Measurements from ENCODE around the gene BCAS1. TPM values are rescaled to one million over a fixed set of nuclear protein-coding genes. Genes with fewer than 3 reads are reported as not detected.

BCAS1 gene
- total RNA-seq, 1 donor from 2014 or later: 10.7 TPM

GRCh38 chr20:54041336-54041735 lies 29.1 kb downstream of the BCAS1 start:
- TF ChIP-seq CTCF (conservative IDR thresholded peaks at IDR 0.05): no peak
- no peaks in the 10 kb centered on the region for H3K9me3 Mint-ChIP-seq
- no peak overlapping the region for H3K4me3 Mint-ChIP-seq
- no peaks in the 10 kb centered on the region for H3K36me3 Mint-ChIP-seq
- no peak for DNase-seq (ENCODE audit: extremely low spot score, unreplicated experiment)
- H3K27me3 Mint-ChIP-seq: no peaks in the 10 kb centered on the region
- no peaks in the 10 kb centered on the region for H3K4me1 Mint-ChIP-seq (ENCODE audit: unreplicated experiment)
- no peak overlapping the region for H3K27ac Mint-ChIP-seq

GRCh38 chr20:54040531-54040930 lies 29.9 kb downstream of the BCAS1 start:
- H3K36me3 Mint-ChIP-seq: no peaks in the 10 kb centered on the region
- no peak for TF ChIP-seq CTCF (conservative IDR thresholded peaks at IDR 0.05)
- no peak overlapping the region for H3K27ac Mint-ChIP-seq
- no peaks in the 10 kb centered on the region for H3K4me1 Mint-ChIP-seq (ENCODE audit: unreplicated experiment)
- no peak for DNase-seq (ENCODE audit: extremely low spot score, unreplicated experiment)
- no peaks in the 10 kb centered on the region for H3K9me3 Mint-ChIP-seq
- H3K4me3 Mint-ChIP-seq: no peak overlapping the region
- H3K27me3 Mint-ChIP-seq: no peaks in the 10 kb centered on the region

GRCh38 chr20:54038961-54039360 lies 31.4 kb downstream of the BCAS1 start:
- no peak for DNase-seq (ENCODE audit: extremely low spot score, unreplicated experiment)
- H3K4me1 Mint-ChIP-seq (ENCODE audit: unreplicated experiment): no peaks in the 10 kb centered on the region
- peaks cover 4% of the 10 kb centered on the region for H3K9me3 Mint-ChIP-seq
- no peaks in the 10 kb centered on the region for H3K27me3 Mint-ChIP-seq
- no peak for TF ChIP-seq CTCF (conservative IDR thresholded peaks at IDR 0.05)
- no peak overlapping the region for H3K27ac Mint-ChIP-seq
- H3K36me3 Mint-ChIP-seq: no peaks in the 10 kb centered on the region
- no peak overlapping the region for H3K4me3 Mint-ChIP-seq

DNA sequence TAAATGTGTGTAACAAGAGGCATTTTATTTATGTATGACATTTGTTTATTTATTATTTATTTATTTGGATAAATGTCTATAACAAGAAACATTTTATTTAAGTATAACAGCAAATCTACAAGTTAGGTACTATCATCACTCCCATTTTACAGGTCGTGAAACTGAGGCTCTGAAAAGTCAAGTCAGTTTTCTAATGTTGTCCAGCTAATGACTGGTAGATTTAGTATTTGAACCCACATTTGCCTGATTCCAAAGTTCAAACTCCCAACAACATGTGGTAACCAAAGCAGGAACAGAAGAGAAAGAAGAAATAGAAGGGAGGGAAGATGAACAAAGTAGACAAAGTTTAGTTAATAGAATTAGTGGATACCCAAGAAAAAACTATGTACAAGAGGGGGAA lies 32.9 kb downstream of the BCAS1 start:
- no peaks in the 10 kb centered on the region for H3K36me3 Mint-ChIP-seq
- H3K4me3 Mint-ChIP-seq: no peak overlapping the region
- no peaks in the 10 kb centered on the region for H3K27me3 Mint-ChIP-seq
- DNase-seq (ENCODE audit: extremely low spot score, unreplicated experiment): no peak
- peaks cover 6% of the 10 kb centered on the region for H3K9me3 Mint-ChIP-seq
- no peak for TF ChIP-seq CTCF (conservative IDR thresholded peaks at IDR 0.05)
- H3K4me1 Mint-ChIP-seq (ENCODE audit: unreplicated experiment): no peaks in the 10 kb centered on the region
- H3K27ac Mint-ChIP-seq: no peak overlapping the region

DNA sequence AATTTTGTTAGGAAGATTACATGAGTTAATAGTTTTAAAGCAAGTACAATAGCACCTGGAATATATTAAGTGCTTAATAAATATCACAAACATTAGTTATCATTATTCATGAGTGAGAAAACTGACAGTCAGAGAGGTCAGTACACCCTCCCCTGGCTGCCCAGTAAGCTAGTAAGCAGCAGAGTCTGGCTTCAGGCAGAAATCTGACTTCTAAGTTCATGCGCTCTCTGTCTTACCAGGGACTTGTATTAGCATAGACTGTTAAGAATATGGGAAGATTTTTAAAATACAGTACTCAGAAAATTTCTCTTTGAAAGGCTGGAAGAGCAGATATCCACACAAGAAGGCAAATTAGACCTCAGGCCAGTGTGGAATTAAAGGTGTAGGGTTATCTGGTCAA lies 40.8 kb downstream of the BCAS1 start:
- H3K4me1 Mint-ChIP-seq (ENCODE audit: unreplicated experiment): peaks cover 19% of the 10 kb centered on the region
- no peaks in the 10 kb centered on the region for H3K36me3 Mint-ChIP-seq
- H3K4me3 Mint-ChIP-seq: no peak overlapping the region
- H3K27me3 Mint-ChIP-seq: no peaks in the 10 kb centered on the region
- no peak overlapping the region for H3K27ac Mint-ChIP-seq
- DNase-seq (ENCODE audit: extremely low spot score, unreplicated experiment): no peak
- peaks cover 6% of the 10 kb centered on the region for H3K9me3 Mint-ChIP-seq
- no peak for TF ChIP-seq CTCF (conservative IDR thresholded peaks at IDR 0.05)

- TF ChIP-seq CTCF (conservative IDR thresholded peaks at IDR 0.05): no peak
- no peak for DNase-seq (ENCODE audit: extremely low spot score, unreplicated experiment)
- Mint-ChIP-seq H3K27ac (no peak overlapping the region), H3K4me1 (ENCODE audit: unreplicated experiment) (peaks cover 19% of the 10 kb centered on the region), H3K27me3 (no peaks in the 10 kb centered on the region), H3K9me3 (peaks cover 4% of the 10 kb centered on the region), H3K36me3 (no peaks in the 10 kb centered on the region), H3K4me3 (no peak overlapping the region)
Observed at GRCh38 chr20:54029176-54029575, 41.2 kb downstream of the BCAS1 start.
